Astrocyte (in vitro differentiated cells and primary cell): Measurements from ENCODE around the gene MAP3K21.

ENCODE experiments used
- CTCF ChIP-seq: IDR thresholded peaks from 2 replicates; pipeline ENCODE4 v1.5.1; 2011; ENCODE audit warnings: low read depth, mild to moderate bottlenecking, inconsistent platforms, low read length, moderate library complexity; ENCODE audit not compliant: insufficient read depth
- EZH2 ChIP-seq: IDR thresholded peaks from 2 replicates; pipeline ENCODE4 v1.6.1; 2012; ENCODE audit warnings: mild to moderate bottlenecking, low read length, inconsistent platforms; ENCODE audit not compliant: insufficient read depth

GRCh38 chr1:233295237-233295974 is 32.1 kb upstream of the MAP3K21 start, which contains the start of gene PCNX2:
- TF ChIP-seq CTCF (no peak), EZH2 (no peak)
